Hepatocyte (in vitro differentiated cells): Measurements from ENCODE around the gene C11orf68.

ENCODE experiments used
- CTCF ChIP-seq: fragments of 200-600 bp; sonication (generic); IDR thresholded peaks from 2 replicates; pipeline ENCODE4 v1.5.1; 2016; ENCODE audit warnings: antibody characterized with exemption, mild to moderate bottlenecking; ENCODE audit not compliant: poor library complexity
- EZH2phosphoT487 ChIP-seq: fragments of 200-600 bp; sonication (generic); IDR thresholded peaks from one replicate; pipeline ENCODE4 v1.6.1; 2018; ENCODE audit warnings: antibody characterized with exemption, mild to moderate bottlenecking, low read depth, moderate library complexity; ENCODE audit not compliant: unreplicated experiment, severe bottlenecking

DNA sequence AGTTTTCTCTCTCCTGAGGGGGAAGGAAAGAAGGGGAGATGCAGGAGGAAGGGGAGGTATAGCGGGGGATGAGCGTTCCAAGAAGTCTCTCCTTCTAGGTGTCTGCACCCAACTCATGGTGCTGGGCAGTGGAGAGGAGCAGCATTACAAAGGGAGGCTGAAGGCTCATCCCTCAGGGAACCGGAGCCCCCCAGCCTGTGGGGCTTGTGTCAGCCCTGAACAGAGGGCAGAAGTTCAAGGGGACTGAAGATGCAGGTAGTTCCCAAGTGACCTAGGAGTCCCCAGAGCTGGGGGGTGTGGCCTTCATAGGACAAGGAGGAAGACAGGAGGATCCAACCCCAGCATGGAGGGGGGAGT lies 1.8 kb downstream of the C11orf68 start:
- TF ChIP-seq CTCF (no peak), EZH2phosphoT487 (no peak)
